ENCODE measurements around the gene SH2D6.

DNA sequence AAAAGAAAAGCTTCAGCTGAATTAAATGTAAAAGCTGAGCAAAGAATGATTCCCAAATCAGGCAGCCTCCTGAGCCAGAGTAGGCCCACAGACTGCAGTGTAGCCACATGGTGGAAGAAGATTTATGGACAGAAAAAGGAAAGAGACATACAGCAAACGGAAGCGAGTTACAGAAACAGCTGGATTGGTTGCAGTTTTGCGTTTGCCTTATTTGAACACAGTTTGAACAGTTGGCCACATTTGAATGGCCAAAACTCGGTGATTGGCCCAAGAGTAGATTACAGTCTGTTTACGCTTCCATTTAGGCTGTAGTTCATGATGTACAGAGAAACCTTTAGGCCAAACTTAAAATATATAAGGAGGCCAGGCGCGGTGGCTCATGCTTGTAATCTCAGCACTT, 35.1 kb downstream of the SH2D6 start:
- TF ChIP-seq CTCF (IDR thresholded peaks at IDR 0.05) (no peak), POLR2A (IDR thresholded peaks at IDR 0.05) (no peak)

Data from lower leg skin (tissue), 3 donors.